Thyroid gland (tissue), 4 donors: ENCODE data around the gene PPP1R3G.

ENCODE experiments used
- POLR2A ChIP-seq, 2 donors: fragments of 450-650 bp; IDR thresholded peaks; one replicate each; pipeline ENCODE4 v1.6.1; 2017; ENCODE audit warnings: antibody characterized with exemption in 2 of 2, mild to moderate bottlenecking in 2 of 2, moderate library complexity in 1 of 2
- TF ChIP-seq, protein P1 (sequence below), 6 experiments: fragments of 200-600 bp in 3 of 6; fragments of 450-650 bp in 3 of 6; sonication (generic) in 3 of 6; IDR thresholded peaks; one replicate each; pipeline ENCODE4 v1.5.1; 2016 to 2019; ENCODE audit warnings: antibody characterized with exemption in 6 of 6, mild to moderate bottlenecking in 2 of 6, inconsistent platforms in 1 of 6, moderate library complexity in 1 of 6

DNA sequence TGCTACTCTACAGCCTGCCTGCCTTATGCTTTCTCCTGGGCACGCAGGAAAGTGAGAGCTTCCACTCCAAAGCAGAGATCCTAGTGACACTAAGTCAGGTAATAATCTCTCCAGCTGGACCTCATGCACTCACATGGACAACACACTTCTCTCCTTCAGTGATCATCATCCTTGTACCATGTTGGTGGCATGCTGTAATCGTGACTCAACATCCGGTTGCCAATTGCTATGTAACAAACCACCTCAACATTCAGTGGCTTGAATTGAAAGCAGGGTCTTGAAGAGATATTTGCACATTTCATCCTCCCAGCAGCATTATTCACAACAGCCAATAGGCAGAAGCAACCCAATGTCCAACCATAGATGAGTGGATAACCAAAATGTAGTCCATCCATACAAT, 40.3 kb upstream of the PPP1R3G start:
- TF ChIP-seq, protein P1, sequence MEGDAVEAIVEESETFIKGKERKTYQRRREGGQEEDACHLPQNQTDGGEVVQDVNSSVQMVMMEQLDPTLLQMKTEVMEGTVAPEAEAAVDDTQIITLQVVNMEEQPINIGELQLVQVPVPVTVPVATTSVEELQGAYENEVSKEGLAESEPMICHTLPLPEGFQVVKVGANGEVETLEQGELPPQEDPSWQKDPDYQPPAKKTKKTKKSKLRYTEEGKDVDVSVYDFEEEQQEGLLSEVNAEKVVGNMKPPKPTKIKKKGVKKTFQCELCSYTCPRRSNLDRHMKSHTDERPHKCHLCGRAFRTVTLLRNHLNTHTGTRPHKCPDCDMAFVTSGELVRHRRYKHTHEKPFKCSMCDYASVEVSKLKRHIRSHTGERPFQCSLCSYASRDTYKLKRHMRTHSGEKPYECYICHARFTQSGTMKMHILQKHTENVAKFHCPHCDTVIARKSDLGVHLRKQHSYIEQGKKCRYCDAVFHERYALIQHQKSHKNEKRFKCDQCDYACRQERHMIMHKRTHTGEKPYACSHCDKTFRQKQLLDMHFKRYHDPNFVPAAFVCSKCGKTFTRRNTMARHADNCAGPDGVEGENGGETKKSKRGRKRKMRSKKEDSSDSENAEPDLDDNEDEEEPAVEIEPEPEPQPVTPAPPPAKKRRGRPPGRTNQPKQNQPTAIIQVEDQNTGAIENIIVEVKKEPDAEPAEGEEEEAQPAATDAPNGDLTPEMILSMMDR (IDR thresholded peaks at IDR 0.05), result no peak
- TF ChIP-seq POLR2A (IDR thresholded peaks at IDR 0.05), result no peak
